Effector CD8-positive, alpha-beta T cell (primary cell): ENCODE data around the gene PRR5.
A peak's percentile ranks its signal among the peaks of the same experiment; 100 is the strongest.
"Not testable (repeated sequence)": the region's sequence is repeated elsewhere in the genome, so short reads cannot be mapped to it uniquely, and the experiment has no call there.

Source experiments
- DNase-seq: peaks from one replicate; lab custom pipeline; 2025; lab: John Stamatoyannopoulos, UW
- total RNA-seq, 4 experiments: gene quantifications; one replicate each; lab custom pipeline; 2026; lab: John Stamatoyannopoulos, UW

The PRR5 gene
- total RNA-seq: 16.1 to 22.6 (median 19.4) reads per million in 4 experiments

- DNase-seq: peak; percentile 69
Measured at GRCh38 chr22:44701824-44702478, at the start of gene PRR5. PRR5 (plus strand) TSS chr22:44702204; CDS start chr22:44702475, 271 bp downstream.

GRCh38 chr22:44652866-44653265 lies 49.1 kb upstream of the PRR5 start:
- DNase-seq: not testable (repeated sequence)

DNA sequence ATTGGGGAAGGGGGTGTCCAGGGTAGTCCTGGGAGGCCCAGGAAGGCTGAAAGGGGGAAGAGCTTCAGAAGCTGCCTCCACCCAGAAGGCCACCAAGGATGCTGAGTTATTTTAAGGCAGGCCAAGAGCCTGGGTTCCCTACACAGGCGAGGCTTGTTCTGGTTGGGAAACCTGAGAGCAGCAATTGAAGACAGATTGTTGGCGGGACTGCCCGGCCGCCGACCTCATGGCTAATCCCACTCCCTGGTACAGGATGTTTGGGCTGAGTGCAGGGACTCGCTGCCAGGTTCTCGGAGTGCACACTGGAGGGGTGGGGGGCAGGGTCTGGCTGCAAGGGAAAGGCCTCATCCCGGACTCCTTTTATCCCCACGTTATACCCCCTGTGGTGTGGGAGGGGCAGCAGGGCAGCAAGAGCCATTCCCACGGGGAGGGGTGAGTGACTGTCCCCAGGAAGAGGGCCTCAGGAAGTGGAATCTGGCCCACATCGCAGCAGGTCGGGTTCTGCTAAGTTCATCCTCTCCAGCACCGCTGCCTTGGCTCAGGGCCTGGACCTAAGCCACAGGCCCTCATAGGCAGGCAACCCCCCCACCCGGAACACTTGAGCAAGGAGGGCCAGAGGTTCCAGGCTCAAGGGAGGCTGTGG lies 43.6 kb upstream of the PRR5 start:
- DNase-seq: no peak

- DNase-seq: no peak
Measured at GRCh38 chr22:44659140-44659539, 42.9 kb upstream of the PRR5 start.

- DNase-seq: no peak
Measured at GRCh38 chr22:44660051-44660830, 41.8 kb upstream of the PRR5 start.

DNA sequence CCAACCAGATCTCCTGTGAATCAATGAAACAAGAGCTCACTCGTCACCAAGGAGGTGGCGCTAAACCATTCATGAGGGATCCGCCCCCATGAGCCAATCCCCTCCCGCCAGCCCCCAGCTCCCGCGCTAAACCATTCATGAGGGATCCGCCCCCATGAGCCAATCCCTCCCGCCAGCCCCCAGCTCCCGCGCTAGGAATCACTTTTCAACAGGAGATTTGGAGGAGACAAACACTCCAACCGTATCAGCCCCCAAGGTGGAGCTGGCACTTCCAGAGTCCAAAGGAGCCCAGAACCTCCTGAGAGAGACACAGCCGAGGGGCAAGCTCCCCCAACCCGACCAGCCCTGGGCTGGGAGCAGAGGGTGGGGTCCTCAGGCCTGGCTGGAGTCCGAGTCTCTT lies 40.9 kb upstream of the PRR5 start:
- no peak for DNase-seq

GRCh38 chr22:44661659-44662569 lies 40.1 kb upstream of the PRR5 start:
- DNase-seq: no peak

GRCh38 chr22:44663256-44663999 lies 38.6 kb upstream of the PRR5 start:
- no peak for DNase-seq

GRCh38 chr22:44664149-44664548 lies 37.9 kb upstream of the PRR5 start:
- DNase-seq: peak; percentile 18

DNA sequence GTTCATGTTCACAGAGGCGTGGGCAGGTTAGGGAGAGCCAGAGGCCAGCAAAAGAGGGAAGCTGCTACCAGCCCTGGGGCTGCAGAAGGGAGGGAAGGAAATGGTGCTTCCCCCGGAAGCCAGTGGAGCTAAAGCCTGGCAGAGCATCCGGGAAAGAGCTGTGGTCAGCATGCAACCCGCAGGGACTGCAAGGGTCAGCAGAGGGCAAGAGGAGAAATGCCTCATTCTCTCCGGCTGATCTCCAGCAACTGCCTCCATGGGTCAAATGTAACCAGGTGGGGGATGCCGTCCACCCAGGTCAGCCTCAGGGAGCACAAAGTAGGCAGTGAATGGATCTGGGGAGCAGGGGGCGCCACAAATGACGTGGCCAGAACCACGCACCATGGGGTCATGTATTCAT lies 36.9 kb upstream of the PRR5 start:
- no peak for DNase-seq

DNA sequence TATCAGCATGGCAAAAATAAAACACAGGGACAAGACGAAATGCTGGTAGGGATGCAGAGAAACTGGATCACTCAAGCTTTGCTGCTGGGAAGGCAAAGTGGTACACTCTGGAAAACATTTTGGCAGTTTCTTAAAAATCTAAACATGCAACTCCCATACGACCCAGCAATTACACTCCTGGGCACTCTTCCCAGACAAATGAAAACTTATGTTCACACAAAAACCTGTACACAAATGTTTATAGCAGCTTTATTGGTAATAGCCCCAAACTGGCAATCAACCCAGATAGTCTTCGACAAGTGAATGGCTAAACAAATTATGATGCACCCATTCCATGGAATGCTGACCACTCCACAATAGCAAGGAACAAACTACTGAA lies 35.8 kb upstream of the PRR5 start:
- no peak for DNase-seq

- no peak for DNase-seq
Measured at GRCh38 chr22:44667276-44667675, 34.7 kb upstream of the PRR5 start.

DNA sequence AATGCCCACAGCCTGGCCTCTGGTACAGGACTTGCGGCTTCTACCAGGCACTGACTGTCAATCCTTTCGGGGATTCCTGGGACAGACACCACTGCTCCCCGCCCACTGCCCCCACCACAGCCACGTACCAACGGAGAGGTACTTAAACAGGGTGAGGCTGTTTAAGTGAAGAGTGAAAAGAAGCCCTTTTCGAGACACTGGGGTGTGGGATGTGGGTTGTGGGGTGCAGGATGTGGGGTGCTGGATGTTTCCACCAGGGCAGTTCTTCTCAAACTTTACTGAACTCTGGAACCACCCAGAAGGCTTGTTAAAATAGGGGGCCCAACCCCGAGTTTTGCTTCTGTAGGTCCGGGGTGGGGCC lies 34.2 kb upstream of the PRR5 start:
- DNase-seq: peak; percentile 57

DNA sequence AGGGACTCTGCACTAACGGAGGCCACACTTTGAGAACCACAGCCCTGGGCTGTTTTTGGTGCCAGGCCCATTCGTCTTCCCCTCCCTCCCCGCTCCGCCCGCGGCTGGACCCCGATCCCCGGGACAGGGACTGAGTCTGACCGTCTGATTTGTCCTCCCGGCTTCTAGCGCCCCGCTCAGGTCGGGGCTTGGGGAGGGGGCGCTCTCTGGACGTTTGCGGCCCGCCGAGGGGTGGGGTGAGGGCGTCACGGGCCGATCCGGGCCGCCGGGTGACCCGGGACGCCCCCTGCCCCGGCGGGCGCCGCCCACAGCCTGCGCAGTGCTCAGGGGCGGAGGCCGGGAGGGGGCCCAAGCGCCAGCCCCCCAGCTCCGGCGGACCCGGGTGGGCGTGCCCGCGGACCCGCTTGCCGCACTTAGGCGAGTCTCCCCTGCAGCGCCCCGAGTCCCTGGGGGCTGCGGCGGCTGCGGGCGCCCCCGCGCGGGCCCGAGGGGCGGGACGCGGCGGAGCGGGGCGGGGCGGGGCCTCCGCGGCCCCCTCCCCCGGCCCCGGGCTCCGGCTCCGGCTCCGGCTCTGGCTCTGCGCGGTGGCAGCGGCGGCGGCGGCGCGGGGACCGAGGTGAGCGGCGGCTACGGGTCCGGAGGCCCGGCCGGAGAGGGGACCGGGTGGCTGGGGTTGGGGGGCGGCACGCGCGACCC lies 33.7 kb upstream of the PRR5 start:
- DNase-seq: peak; percentile 48

DNA sequence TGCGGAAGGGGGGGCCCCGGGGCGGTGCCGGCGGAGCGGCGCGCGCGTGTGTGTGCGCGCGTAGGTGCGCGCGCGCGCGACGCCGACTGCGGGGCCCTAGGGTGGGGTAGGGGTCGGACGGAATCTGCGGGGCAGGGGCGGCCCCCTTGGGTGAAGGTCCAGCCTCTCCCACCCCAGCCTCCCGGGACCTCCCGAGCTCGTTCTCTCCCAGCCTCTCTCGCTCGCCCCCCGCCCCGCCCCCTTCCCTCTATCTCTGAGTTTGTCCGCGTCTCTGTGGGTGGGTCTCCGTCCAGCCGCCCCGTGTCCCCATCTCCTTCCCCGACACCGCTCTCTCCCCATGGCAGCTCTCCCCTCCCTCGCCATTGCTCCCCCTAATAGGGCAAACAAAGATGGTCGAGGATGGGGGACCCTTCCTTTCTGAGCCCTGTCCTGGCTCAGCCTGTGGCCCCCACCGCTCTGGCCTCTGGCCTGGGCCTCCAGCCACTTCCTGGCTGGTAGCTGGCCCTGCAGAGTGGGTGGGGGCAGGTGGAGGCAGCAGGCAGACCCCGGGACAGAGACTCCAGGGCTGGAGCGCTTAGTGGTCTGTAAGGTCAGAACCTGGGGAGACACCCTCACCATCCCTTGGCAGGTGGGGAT lies 33.0 kb upstream of the PRR5 start:
- DNase-seq: no peak

DNA sequence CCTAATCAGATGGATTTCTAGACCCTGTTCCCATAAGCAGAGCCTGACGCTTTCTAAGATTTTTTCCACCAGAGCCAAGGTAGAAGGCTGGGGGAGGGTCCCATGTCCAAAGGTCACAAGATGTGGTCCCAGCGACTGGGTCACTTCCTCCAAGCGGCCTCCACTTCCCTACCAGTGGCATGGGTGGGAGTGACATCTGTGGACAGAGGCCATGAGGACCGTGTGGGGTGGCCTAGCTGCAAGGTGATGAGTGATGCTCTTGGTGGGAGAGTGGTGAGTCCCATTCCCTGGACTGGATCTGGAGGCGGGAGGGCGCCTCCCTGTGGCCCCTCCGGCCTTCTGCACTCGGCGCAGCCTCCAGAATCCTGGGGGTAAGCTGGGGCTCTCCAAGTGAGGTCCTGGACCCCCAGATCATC lies 32.4 kb upstream of the PRR5 start:
- DNase-seq: no peak

GRCh38 chr22:44670220-44670988 lies 31.6 kb upstream of the PRR5 start:
- DNase-seq: no peak

- no peak for DNase-seq
Measured at GRCh38 chr22:44671742-44672141, 30.3 kb upstream of the PRR5 start.

GRCh38 chr22:44672632-44673031 lies 29.4 kb upstream of the PRR5 start:
- no peak for DNase-seq
